GM12873 (cell line): ENCODE measurements around the gene CPHXL2.

ENCODE experiments used
- TF ChIP-seq, protein P1 (sequence below): IDR thresholded peaks from 2 replicates; pipeline ENCODE4 v1.5.1; 2012; ENCODE audit warnings: low read depth, mild to moderate bottlenecking, moderate library complexity, low read length, control low read depth; ENCODE audit not compliant: insufficient read depth; ENCODE audit errors: missing control alignments

The CPHXL2 gene

DNA sequence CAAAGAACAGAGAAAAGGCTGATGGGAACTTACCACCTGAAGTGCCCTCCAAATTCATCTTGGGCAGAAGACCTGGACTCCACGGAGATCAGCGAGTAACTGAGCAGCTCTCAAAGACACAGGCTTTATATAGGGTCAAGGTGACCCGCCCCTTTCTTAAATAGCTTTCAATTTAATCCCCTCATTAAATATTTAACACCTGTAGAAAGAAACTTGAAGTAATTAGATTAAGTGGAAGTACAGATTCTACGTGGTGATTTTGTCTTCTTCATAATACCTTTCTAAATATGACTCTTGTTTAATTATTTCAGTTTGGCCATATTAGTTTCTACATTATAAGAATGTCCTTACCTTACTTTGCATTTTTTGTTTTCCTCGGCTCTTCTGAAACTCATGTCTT is 24.6 kb upstream of the CPHXL2 start, which contains the start of gene DUXB:
Gene DUXB (minus strand): TSS at position 101 of the 400 bp plus-strand sequence. CDS start 43 bp downstream, at position 58.
- TF ChIP-seq, protein P1, sequence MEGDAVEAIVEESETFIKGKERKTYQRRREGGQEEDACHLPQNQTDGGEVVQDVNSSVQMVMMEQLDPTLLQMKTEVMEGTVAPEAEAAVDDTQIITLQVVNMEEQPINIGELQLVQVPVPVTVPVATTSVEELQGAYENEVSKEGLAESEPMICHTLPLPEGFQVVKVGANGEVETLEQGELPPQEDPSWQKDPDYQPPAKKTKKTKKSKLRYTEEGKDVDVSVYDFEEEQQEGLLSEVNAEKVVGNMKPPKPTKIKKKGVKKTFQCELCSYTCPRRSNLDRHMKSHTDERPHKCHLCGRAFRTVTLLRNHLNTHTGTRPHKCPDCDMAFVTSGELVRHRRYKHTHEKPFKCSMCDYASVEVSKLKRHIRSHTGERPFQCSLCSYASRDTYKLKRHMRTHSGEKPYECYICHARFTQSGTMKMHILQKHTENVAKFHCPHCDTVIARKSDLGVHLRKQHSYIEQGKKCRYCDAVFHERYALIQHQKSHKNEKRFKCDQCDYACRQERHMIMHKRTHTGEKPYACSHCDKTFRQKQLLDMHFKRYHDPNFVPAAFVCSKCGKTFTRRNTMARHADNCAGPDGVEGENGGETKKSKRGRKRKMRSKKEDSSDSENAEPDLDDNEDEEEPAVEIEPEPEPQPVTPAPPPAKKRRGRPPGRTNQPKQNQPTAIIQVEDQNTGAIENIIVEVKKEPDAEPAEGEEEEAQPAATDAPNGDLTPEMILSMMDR: no peak

GRCh38 chr16:75697571-75697970 is 20.8 kb upstream of the CPHXL2 start:
- TF ChIP-seq, protein P1: no peak

DNA sequence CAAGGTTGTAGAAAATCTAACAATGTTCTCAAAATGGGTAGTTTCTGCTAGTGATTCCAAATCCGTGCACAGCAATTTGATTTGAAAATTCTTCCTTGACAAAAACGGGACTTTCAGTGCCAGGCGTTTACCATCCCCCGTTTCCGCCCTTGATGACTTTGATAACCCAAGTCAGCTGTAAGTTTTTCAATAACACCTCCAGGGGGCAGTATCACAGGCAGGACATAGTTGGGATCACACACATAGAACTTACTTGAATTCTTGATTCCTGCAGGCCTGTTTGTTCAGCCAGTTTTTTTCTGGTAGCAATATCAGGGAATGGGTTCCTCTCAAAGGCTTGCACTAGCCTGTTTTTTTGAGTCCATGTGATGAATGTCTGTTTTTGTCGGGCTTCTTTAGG is 18.9 kb upstream of the CPHXL2 start:
- TF ChIP-seq, protein P1: peak; percentile 37

- TF ChIP-seq, protein P1: no peak
Observed at GRCh38 chr16:75687361-75687760, 10.6 kb upstream of the CPHXL2 start.

DNA sequence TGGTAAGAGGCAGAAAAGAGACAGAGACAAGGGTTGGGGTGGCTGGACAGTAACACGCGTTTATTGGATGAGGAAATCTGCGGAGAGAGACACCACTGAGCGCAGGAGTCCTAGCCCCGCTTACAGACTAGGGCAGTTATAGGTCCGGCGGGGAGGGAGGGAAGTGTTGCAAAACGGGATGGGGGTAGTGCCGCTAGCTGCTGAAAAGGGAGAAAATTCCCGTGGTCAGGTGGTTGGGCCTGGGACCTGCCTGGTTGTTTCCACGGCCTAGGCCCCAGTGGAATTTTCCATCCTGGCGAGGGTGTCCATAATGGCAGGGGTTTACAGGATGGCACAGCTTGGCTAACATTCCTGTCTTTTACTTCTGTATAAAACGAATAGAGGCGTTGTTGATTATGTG is 5.5 kb upstream of the CPHXL2 start:
- TF ChIP-seq, protein P1: no peak

DNA sequence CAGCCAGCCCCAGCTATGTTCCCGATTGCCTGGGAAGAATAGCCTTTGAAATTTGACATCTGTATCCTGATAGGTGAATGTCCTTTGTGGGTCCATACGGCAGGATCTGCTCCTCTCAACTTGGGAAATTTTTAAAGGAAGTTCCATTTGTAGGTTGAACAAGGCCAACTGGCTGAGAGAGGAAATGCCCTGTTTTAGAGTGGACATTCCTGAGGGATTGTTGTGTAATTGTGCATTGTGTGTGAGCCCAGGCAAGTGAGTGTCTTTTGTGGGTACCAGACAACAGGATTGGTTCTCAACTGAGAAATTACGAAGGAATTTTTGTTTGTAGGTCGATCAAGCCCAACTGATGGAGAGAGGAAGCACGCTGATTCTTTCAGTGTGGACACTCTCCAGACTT is 2.6 kb upstream of the CPHXL2 start:
- TF ChIP-seq, protein P1: no peak

GRCh38 chr16:75667503-75667902 is 9.3 kb downstream of the CPHXL2 start:
- TF ChIP-seq, protein P1: no peak
